ENCODE measurements around the gene FAM149A. TPM values are rescaled to one million over a fixed set of nuclear protein-coding genes. Genes with fewer than 3 reads are reported as not detected.

Gene FAM149A
- total RNA-seq, 4 donors from 2014 or later, result 7.7 to 15.3 (median 11.8) TPM

DNA sequence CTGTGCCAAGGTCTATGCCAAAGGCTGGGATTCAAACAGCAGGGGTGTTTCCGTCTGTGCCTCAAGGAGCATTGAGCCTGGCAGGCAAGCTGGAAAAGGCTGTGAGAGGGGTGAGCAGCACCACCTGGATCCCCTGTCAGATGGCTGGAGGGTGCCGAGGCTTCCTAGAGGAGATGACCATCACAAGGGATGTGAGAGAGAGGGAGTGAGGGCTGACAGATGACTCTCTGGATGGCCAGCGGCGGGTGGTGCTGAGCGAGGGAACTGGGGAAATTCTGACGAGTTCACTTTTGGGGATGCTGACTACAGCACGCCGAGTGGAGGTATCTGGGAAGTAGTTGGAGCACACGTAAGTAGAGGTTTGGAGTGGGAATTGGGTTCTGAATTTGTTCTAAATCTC is 64.2 kb downstream of the FAM149A start:
- ATAC-seq (ENCODE audit: low FRiP score) (no peak), DNase-seq (ENCODE audit: low spot score) (no peak)

DNA sequence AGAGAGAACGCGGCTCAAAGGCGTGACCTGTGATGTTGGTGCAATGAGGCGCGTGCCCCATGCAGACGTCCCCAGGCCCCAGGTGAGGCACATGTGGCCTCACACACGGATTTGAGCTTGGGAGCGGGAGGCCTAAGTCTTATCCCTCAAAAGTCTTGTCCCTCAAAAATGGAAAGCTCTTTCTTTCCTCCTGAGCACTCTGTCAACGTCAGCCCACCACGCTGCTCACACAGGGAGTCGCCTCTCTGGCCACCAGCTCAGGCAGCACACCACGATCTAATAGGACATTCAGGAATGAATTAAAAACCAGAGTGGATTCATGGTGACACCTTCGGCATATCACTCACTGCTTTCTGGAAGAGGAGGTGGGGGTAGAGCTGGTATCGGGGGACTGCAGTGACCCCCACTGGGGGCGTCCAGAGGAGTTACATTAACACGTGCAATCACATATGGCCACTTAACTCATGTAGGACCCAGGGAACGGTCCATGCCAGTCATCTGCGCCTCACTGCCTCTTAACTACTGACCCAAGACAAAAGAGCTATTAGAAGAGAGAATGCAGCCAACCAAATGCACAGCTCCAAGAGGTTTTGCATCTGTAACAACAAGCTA is 64.9 kb downstream of the FAM149A start:
- DNase-seq (ENCODE audit: low spot score), result no peak
- ATAC-seq (ENCODE audit: low FRiP score), result no peak
- TF ChIP-seq, protein P1, sequence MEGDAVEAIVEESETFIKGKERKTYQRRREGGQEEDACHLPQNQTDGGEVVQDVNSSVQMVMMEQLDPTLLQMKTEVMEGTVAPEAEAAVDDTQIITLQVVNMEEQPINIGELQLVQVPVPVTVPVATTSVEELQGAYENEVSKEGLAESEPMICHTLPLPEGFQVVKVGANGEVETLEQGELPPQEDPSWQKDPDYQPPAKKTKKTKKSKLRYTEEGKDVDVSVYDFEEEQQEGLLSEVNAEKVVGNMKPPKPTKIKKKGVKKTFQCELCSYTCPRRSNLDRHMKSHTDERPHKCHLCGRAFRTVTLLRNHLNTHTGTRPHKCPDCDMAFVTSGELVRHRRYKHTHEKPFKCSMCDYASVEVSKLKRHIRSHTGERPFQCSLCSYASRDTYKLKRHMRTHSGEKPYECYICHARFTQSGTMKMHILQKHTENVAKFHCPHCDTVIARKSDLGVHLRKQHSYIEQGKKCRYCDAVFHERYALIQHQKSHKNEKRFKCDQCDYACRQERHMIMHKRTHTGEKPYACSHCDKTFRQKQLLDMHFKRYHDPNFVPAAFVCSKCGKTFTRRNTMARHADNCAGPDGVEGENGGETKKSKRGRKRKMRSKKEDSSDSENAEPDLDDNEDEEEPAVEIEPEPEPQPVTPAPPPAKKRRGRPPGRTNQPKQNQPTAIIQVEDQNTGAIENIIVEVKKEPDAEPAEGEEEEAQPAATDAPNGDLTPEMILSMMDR (IDR thresholded peaks at IDR 0.05), result no peak

More for the DNA sequence above, 64.2 kb downstream of the FAM149A start:
- TF ChIP-seq, protein P1 (IDR thresholded peaks at IDR 0.05), result no peak

DNA sequence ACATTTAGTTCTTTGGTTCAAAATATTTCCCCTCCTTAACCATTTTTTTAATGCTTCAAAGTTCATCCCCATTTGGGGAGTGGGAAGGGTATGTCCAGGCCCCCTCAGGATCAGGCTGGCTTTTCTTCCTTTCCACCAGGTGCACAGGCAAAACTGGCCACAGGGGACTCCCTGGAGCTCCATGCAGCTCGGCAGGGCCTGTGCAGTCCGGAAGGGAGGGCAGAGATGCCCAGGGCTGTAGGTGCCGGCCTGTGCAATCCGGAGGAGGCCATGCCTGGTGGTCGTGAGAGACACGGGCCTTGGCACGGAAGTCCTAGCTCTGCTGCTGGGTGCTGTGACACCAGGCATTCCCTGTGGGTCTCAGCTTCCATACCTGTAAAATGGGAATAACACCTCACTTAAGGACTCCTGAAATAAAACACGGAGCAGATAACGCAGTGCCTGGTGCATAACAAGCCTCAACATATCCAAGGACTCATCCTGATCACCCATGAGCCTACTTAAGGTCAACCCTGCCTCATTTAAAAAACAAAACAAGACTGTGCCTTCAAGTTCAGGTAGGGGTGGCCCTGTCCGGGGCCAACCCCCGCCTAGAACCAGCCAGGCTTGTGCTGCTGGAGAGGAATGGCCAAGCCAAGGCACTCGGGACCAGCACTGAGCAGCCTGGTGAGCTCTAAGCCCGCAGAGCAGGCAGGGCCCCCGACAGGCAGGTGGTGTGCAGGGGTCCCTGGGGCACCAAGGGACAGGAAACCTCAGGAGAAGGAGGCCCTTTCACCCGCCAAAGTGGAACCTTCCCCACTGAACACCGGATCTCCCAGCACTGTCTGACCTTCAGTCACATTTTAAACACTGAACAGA is 65.7 kb downstream of the FAM149A start:
- DNase-seq (ENCODE audit: low spot score) (no peak), ATAC-seq (ENCODE audit: low FRiP score) (no peak)
- TF ChIP-seq, protein P1 (IDR thresholded peaks at IDR 0.05), result no peak

DNA sequence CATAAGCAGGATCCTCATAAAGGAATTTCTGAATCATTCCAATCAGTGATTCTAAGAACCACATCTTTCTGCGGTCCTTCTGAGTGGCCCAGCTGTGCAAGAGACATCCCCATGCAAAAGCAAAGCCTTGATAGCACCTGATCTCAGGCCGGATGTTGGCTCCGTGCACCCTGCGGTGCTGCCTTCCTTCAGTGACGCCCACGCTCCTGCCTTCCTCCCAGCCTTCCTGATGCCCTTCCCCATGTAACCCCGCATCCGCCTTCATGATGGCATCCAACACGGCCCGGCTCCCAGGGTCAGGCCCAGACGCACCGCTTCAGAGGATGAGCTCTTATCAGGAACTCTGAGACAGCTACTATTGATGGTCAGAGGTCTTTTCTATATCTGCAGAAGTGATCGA is 66.5 kb downstream of the FAM149A start:
- ATAC-seq (ENCODE audit: low FRiP score) (no peak), DNase-seq (ENCODE audit: low spot score) (no peak)
- TF ChIP-seq, protein P1 (IDR thresholded peaks at IDR 0.05), result no peak

DNA sequence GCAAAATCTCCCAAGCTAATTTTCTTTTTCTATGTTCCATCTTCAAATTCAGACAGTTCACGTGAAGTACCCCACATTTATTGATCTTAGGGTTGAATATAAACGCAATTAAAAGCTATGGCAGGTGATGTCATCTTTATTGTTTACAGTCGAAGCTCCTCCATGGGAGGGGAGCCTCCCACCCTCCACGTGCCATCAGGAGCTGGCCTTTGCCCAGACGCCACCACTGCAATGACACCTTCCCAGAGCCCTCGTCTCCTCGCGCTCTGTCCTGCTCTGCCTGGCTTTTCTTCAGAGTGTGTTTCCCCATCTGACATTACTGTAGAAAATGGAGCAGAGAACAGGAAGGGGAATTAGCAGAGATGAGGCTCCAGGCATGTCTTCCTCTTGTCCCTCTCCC is 68.0 kb downstream of the FAM149A start:
- DNase-seq (ENCODE audit: low spot score) (no peak), ATAC-seq (ENCODE audit: low FRiP score) (no peak)
- TF ChIP-seq, protein P1 (IDR thresholded peaks at IDR 0.05), result no peak

DNA sequence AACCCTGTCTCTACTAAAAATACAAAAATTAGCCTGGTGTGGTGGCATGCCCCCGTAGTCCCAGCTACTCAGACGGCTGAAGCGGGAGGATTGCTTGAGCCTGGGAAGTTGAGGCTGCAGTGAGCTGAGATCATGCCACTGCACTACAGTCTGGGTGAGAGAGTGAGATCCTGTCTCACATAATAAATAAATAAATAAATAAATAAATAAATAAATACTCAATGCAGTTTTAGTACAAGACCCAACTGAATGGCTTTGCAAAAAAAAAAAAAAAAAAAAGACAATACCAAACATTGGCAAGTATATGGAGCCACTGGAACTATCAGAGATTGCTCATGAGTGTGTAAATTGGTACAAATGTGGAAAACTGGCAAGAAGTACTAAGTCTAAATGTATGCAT is 83.6 kb downstream of the FAM149A start:
- ATAC-seq (ENCODE audit: low FRiP score) (no peak), DNase-seq (ENCODE audit: low spot score) (no peak)
- TF ChIP-seq, protein P1 (IDR thresholded peaks at IDR 0.05), result no peak

Data from omental fat pad (tissue), 4 donors.